Central memory CD8-positive, alpha-beta T cell (primary cell): ENCODE results near the gene ITPA.
A peak's percentile ranks its signal among the peaks of the same experiment; 100 is the strongest.

Experiments
- ATAC-seq: fragments of 150-1000 bp; cut with Tn5 transposase; replicated peaks from 2 replicates; pipeline ENCODE4 v1.10.0; 2022; ENCODE audit warnings: mild to moderate bottlenecking, moderate FRiP score, moderate number of reproducible peaks; ENCODE audit not compliant: poor library complexity, severe bottlenecking; ENCODE audit errors: extremely low read depth
- DNase-seq, 2 donors: peaks; one replicate each; pipeline ENCODE4 v3.0.0; 2021; ENCODE audit warnings: low spot score in 2 of 2
- H3K27ac Mint-ChIP-seq: one replicate; pipeline ENCODE4 v1.8.0; 2022; ENCODE audit warnings: low read depth, mild to moderate bottlenecking, moderate library complexity, mixed read lengths
- H3K27me3 Mint-ChIP-seq: one replicate; pipeline ENCODE4 v1.8.0; 2022; ENCODE audit warnings: mixed read lengths
- H3K36me3 Mint-ChIP-seq: one replicate; pipeline ENCODE4 v1.8.0; 2022; ENCODE audit warnings: mild to moderate bottlenecking, moderate library complexity, mixed read lengths; ENCODE audit not compliant: insufficient read depth
- H3K4me1 Mint-ChIP-seq: one replicate; pipeline ENCODE4 v1.8.0; 2022; ENCODE audit warnings: mixed read lengths
- H3K4me3 Mint-ChIP-seq: one replicate; pipeline ENCODE4 v1.8.0; 2022; ENCODE audit warnings: mild to moderate bottlenecking, moderate library complexity, mixed read lengths
- H3K9me3 Mint-ChIP-seq: one replicate; pipeline ENCODE4 v1.8.0; 2022; ENCODE audit warnings: mixed read lengths

The ITPA gene

GRCh38 chr20:3209257-3209945 lies at the start of gene ITPA:
TSS of gene ITPA (plus strand) at chr20:3209498. CDS start at chr20:3209552, 54 bp downstream.
- H3K27me3 Mint-ChIP-seq = no peaks in the 10 kb centered on the region
- ATAC-seq (peak; percentile 35), DNase-seq (peak in 1 of 2 donors; percentile 17)
- H3K4me1 Mint-ChIP-seq = peaks cover 40% of the 10 kb centered on the region
- no peaks in the 10 kb centered on the region for H3K9me3 Mint-ChIP-seq
- H3K27ac Mint-ChIP-seq = peak within 1 kb of the TSS; percentile 89
- peak within 1 kb of the TSS; percentile 89 for H3K4me3 Mint-ChIP-seq
- H3K36me3 Mint-ChIP-seq = peaks cover 15% of the 10 kb centered on the region

- peak overlapping the region; percentile 98 for H3K4me3 Mint-ChIP-seq
- H3K4me1 Mint-ChIP-seq = peaks cover 44% of the 10 kb centered on the region
- no peak for DNase-seq
- ATAC-seq = no peak
- no peaks in the 10 kb centered on the region for H3K27me3 Mint-ChIP-seq
- no peaks in the 10 kb centered on the region for H3K9me3 Mint-ChIP-seq
- peaks cover 19% of the 10 kb centered on the region for H3K36me3 Mint-ChIP-seq
- peak overlapping the region; percentile 96 for H3K27ac Mint-ChIP-seq
Observed at GRCh38 chr20:3160418-3160817, 48.9 kb upstream of the ITPA start.

GRCh38 chr20:3161316-3162079 lies 47.8 kb upstream of the ITPA start:
- Mint-ChIP-seq H3K4me3 (peak overlapping the region; percentile 33), H3K4me1 (peaks cover 33% of the 10 kb centered on the region)
- no peak for ATAC-seq

GRCh38 chr20:3162080-3162611 lies 47.2 kb upstream of the ITPA start:
- ATAC-seq = no peak
- Mint-ChIP-seq H3K27me3 (no peaks in the 10 kb centered on the region), H3K9me3 (no peaks in the 10 kb centered on the region), H3K27ac (no peak overlapping the region), H3K4me3 (no peak overlapping the region), H3K4me1 (peaks cover 26% of the 10 kb centered on the region), H3K36me3 (peaks cover 15% of the 10 kb centered on the region)
- DNase-seq = no peak

More at GRCh38 chr20:3161316-3162079, 47.8 kb upstream of the ITPA start:
- H3K9me3 Mint-ChIP-seq = no peaks in the 10 kb centered on the region
- H3K27me3 Mint-ChIP-seq = no peaks in the 10 kb centered on the region
- no peak for DNase-seq
- H3K36me3 Mint-ChIP-seq = peaks cover 19% of the 10 kb centered on the region
- no peak overlapping the region for H3K27ac Mint-ChIP-seq

GRCh38 chr20:3163099-3164042 lies 45.9 kb upstream of the ITPA start:
- DNase-seq (no peak), ATAC-seq (no peak)
- Mint-ChIP-seq H3K4me3 (no peak overlapping the region), H3K27ac (no peak overlapping the region), H3K9me3 (no peaks in the 10 kb centered on the region), H3K27me3 (peaks cover 3% of the 10 kb centered on the region), H3K36me3 (peaks cover 15% of the 10 kb centered on the region), H3K4me1 (peaks cover 16% of the 10 kb centered on the region)

- ATAC-seq = no peak
- H3K9me3 Mint-ChIP-seq = no peaks in the 10 kb centered on the region
Observed at GRCh38 chr20:3164043-3164762, 45.1 kb upstream of the ITPA start.

GRCh38 chr20:3164763-3165410 lies 44.4 kb upstream of the ITPA start:
- H3K36me3 Mint-ChIP-seq = peaks cover 6% of the 10 kb centered on the region
- peaks cover 5% of the 10 kb centered on the region for H3K4me1 Mint-ChIP-seq
- ATAC-seq (no peak), DNase-seq (no peak)
- H3K9me3 Mint-ChIP-seq = no peaks in the 10 kb centered on the region
- H3K4me3 Mint-ChIP-seq = no peak overlapping the region
- H3K27me3 Mint-ChIP-seq = peaks cover 18% of the 10 kb centered on the region
- H3K27ac Mint-ChIP-seq = no peak overlapping the region

More at GRCh38 chr20:3164043-3164762, 45.1 kb upstream of the ITPA start:
- Mint-ChIP-seq H3K4me3 (no peak overlapping the region), H3K36me3 (peaks cover 11% of the 10 kb centered on the region), H3K27me3 (peaks cover 11% of the 10 kb centered on the region), H3K27ac (no peak overlapping the region), H3K4me1 (peaks cover 12% of the 10 kb centered on the region)
- DNase-seq = no peak

GRCh38 chr20:3165473-3166337 lies 43.6 kb upstream of the ITPA start:
- H3K27me3 Mint-ChIP-seq = peaks cover 18% of the 10 kb centered on the region
- no peak for ATAC-seq
- H3K9me3 Mint-ChIP-seq = no peaks in the 10 kb centered on the region
- no peak for DNase-seq
- H3K4me3 Mint-ChIP-seq = peak overlapping the region; percentile 41
- peaks cover 4% of the 10 kb centered on the region for H3K36me3 Mint-ChIP-seq
- peaks cover 4% of the 10 kb centered on the region for H3K4me1 Mint-ChIP-seq
- no peak overlapping the region for H3K27ac Mint-ChIP-seq

- Mint-ChIP-seq H3K4me1 (peaks cover 4% of the 10 kb centered on the region), H3K4me3 (no peak overlapping the region), H3K9me3 (no peaks in the 10 kb centered on the region), H3K27ac (no peak overlapping the region), H3K27me3 (peaks cover 18% of the 10 kb centered on the region), H3K36me3 (peaks cover 4% of the 10 kb centered on the region)
- DNase-seq (no peak), ATAC-seq (no peak)
Observed at GRCh38 chr20:3166338-3166912, 42.9 kb upstream of the ITPA start.

GRCh38 chr20:3166913-3167342 lies 42.4 kb upstream of the ITPA start:
- H3K4me3 Mint-ChIP-seq = no peak overlapping the region
- ATAC-seq (no peak), DNase-seq (no peak)
- peaks cover 5% of the 10 kb centered on the region for H3K4me1 Mint-ChIP-seq
- no peaks in the 10 kb centered on the region for H3K9me3 Mint-ChIP-seq
- H3K27ac Mint-ChIP-seq = no peak overlapping the region
- H3K36me3 Mint-ChIP-seq = peaks cover 4% of the 10 kb centered on the region
- peaks cover 23% of the 10 kb centered on the region for H3K27me3 Mint-ChIP-seq
